ENCODE results near the gene LRRN3. TPM values are rescaled to one million over a fixed set of nuclear protein-coding genes. Genes with fewer than 3 reads are reported as not detected.

The LRRN3 gene
- total and polyA plus RNA-seq, 2 of the 8 experiments (the other 6 are each of a cell fraction or from before 2014, with no cell fraction given) = 0.20 to 0.32 TPM

DNA sequence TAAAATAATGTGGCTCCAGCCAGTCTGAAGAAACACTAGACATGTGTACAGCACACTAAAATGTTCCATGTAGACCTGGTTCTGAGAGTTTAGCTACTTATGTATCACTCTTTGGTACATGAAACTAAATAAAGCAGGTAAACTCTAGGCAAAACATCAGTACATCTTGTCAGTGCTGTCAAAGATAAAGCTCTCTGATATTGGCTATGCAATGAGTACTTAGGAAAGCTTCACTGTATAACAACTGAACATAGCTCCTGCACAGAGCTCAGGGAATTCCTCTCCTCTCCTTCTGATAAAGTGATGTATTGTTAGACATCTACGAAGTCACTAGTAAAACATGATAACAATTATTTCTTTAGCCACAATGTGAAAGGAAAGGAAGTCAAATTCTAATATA is 3.5 kb downstream of the LRRN3 start:
- Histone ChIP-seq H3K79me1 (ENCODE audit: low read depth, low read length) (no peaks in the 10 kb centered on the region), H3K27me3 (replicated peaks in 1 of 4; ENCODE audit: control insufficient read depth in 3 of 4, extremely low read depth in 1 of 4, insufficient read depth in 3 of 4, low read length in 3 of 4) (no peaks in the 10 kb centered on the region), H3K4ac (replicated peaks; ENCODE audit: insufficient read length, low read depth, low read length) (no peak overlapping the region), H3K4me3 (ENCODE audit: extremely low read depth in 1 of 4, insufficient read depth in 2 of 4, low read depth in 3 of 4, low read length in 4 of 4) (no peak overlapping the region), H3K4me2 (ENCODE audit: insufficient read depth in 1 of 2, low read depth in 2 of 2, low read length in 2 of 2) (no peak overlapping the region), H4K20me1 (replicated peaks in 1 of 2; ENCODE audit: control insufficient read depth in 1 of 2, insufficient read depth in 2 of 2, low read length in 2 of 2) (no peaks in the 10 kb centered on the region), H2BK15ac (ENCODE audit: low read length) (no peak overlapping the region), H3K56ac (replicated peaks; ENCODE audit: insufficient read length, low read depth, low read length) (no peak overlapping the region), H3K9me3 (ENCODE audit: insufficient read depth in 2 of 2, low read depth in 1 of 2, low read length in 1 of 2) (no peaks in the 10 kb centered on the region), H3K18ac (ENCODE audit: extremely low read depth, low read length) (no peak overlapping the region), H4K8ac (ENCODE audit: extremely low read depth, insufficient read depth, low read length) (no peak overlapping the region), H2BK12ac (ENCODE audit: low read depth, low read length) (no peak overlapping the region), H4K91ac (replicated peaks; ENCODE audit: insufficient read length, low read length) (no peak overlapping the region), H3K27ac (ENCODE audit: low read depth, low read length) (no peak overlapping the region), H2AFZ (ENCODE audit: low read length) (no peak overlapping the region), H2BK5ac (ENCODE audit: low read depth, low read length) (no peak overlapping the region), H3K23me2 (ENCODE audit: low read depth, low read length) (no peaks in the 10 kb centered on the region), H3K23ac (ENCODE audit: insufficient read length) (no peak overlapping the region), H3K36me3 (ENCODE audit: control insufficient read depth in 2 of 4, insufficient read depth in 4 of 4, low read length in 3 of 4) (no peaks in the 10 kb centered on the region), H2BK20ac (ENCODE audit: low read length) (no peak overlapping the region), H3K14ac (ENCODE audit: insufficient read length) (no peak overlapping the region), H4K5ac (ENCODE audit: insufficient read length, low read depth, low read length) (no peak overlapping the region), H3K9ac (replicated peaks in 1 of 4; ENCODE audit: extremely low read depth in 1 of 4, low read depth in 3 of 4, low read length in 3 of 4) (no peak overlapping the region), H2BK120ac (replicated peaks; ENCODE audit: low read depth, low read length) (no peak overlapping the region), H3K79me2 (ENCODE audit: control insufficient read depth in 1 of 2, insufficient read depth in 2 of 2, low read length in 2 of 2) (no peaks in the 10 kb centered on the region), H3K4me1 (replicated peaks in 1 of 4; ENCODE audit: control insufficient read depth in 3 of 4, insufficient read depth in 4 of 4, low read length in 3 of 4) (peaks cover 0 to 25% (median 13%) of the 10 kb centered on the region in 4 experiments; a peak in 5 of 7 replicates), H2AK5ac (ENCODE audit: low read depth, low read length) (no peak overlapping the region)
- FAIRE-seq = no peak
- WGBS, 2 experiments (ENCODE audit: extremely low coverage in 1 of 2, insufficient coverage in 1 of 2, insufficient read length in 1 of 2, insufficient replicate concordance in 2 of 2, low coverage in 1 of 2, low lambda C conversion rate in 2 of 2, missing lambda C conversion rate in 1 of 2) = 83% methylated on average over 1 of the region's 1 CpG; no CpG with 5 or more reads in 1 of the 2 experiments
- ChIA-PET CTCF (ENCODE audit: partially characterized antibody) (no interaction called here), POLR2A (ENCODE audit: partially characterized antibody) (no interaction called here)
- DNase-seq (ENCODE audit: low read depth in 1 of 2, low spot score in 2 of 2) = no peak
- TF ChIP-seq POLR2A (IDR thresholded peaks at IDR 0.05; ENCODE audit: control extremely low read depth in 1 of 2, low read depth in 2 of 2, low read length in 2 of 2) (no peak), EGR1 (IDR thresholded peaks at IDR 0.05; ENCODE audit: borderline replicate concordance, low read depth, low read length) (no peak), CREB1 (IDR thresholded peaks at IDR 0.05) (no peak), GTF2F1 (IDR thresholded peaks at IDR 0.05; ENCODE audit: borderline replicate concordance, low read depth, low read length) (no peak), ASH2L (IDR thresholded peaks at IDR 0.05; ENCODE audit: low read length) (no peak), HDAC6 (IDR thresholded peaks at IDR 0.05; ENCODE audit: low read depth, low read length) (no peak), SIX5 (IDR thresholded peaks at IDR 0.05; ENCODE audit: low read depth, low read length) (no peak), KDM5A (IDR thresholded peaks at IDR 0.05; ENCODE audit: low read length) (no peak), GABPA (IDR thresholded peaks at IDR 0.05; ENCODE audit: borderline replicate concordance, insufficient read depth, low read length) (no peak), TCF12 (IDR thresholded peaks at IDR 0.05; ENCODE audit: low read depth, low read length) (no peak)
- TF ChIP-seq, protein P1, sequence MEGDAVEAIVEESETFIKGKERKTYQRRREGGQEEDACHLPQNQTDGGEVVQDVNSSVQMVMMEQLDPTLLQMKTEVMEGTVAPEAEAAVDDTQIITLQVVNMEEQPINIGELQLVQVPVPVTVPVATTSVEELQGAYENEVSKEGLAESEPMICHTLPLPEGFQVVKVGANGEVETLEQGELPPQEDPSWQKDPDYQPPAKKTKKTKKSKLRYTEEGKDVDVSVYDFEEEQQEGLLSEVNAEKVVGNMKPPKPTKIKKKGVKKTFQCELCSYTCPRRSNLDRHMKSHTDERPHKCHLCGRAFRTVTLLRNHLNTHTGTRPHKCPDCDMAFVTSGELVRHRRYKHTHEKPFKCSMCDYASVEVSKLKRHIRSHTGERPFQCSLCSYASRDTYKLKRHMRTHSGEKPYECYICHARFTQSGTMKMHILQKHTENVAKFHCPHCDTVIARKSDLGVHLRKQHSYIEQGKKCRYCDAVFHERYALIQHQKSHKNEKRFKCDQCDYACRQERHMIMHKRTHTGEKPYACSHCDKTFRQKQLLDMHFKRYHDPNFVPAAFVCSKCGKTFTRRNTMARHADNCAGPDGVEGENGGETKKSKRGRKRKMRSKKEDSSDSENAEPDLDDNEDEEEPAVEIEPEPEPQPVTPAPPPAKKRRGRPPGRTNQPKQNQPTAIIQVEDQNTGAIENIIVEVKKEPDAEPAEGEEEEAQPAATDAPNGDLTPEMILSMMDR (IDR thresholded peaks at IDR 0.05; ENCODE audit: control extremely low read depth in 1 of 3, insufficient read depth in 1 of 3, low read depth in 1 of 3, low read length in 3 of 3) = no peak

Data from H1 (cell line).